DMS114 treated with DMSO at 0.1 percent for 48 hours (cell line): ENCODE results near the gene UBE2Q2.
"Not testable (repeated sequence)": the region's sequence is repeated elsewhere in the genome, so short reads cannot be mapped to it uniquely, and the experiment has no call there.

Experiments
- DNase-seq: peaks from one replicate; lab custom pipeline; 2025; ENCODE audit not compliant: unreplicated experiment; lab: John Stamatoyannopoulos, UW

Gene UBE2Q2

DNA sequence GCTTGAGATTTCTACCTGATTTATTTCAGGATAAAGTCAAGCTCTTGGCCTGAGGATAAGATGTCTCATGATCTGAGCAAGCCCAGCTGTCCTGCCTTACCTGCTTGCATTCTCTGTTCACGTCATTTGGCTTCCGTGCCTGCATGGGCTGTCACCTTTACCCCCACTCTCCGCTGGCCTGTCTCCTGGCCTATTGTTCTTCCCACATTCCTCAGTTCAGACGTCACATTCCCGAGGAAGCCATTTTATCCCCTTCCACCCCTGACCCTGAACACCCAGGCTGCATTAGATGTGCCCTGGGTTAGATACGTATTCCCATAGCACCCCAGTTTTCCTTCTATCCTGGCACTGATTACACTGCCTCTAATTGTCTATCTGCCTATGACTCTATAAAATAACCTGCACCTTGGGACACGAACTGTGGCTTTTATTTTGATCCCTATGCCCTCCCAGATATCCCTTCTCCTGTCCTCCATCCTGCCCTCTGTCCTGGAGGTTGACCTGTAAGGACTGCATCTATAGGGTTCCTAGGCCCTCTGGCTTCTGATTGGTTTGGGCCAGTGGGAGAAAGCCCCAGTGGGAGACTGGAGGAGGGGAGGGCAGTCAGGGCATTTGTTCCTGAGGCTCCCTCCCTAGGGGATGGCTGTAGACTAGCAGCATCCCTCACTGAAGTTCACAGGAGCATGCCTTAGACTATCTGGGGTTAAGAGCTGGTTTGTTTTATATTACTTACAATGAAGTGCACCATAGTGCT lies 19.2 kb upstream of the UBE2Q2 start:
- no peak for DNase-seq

DNA sequence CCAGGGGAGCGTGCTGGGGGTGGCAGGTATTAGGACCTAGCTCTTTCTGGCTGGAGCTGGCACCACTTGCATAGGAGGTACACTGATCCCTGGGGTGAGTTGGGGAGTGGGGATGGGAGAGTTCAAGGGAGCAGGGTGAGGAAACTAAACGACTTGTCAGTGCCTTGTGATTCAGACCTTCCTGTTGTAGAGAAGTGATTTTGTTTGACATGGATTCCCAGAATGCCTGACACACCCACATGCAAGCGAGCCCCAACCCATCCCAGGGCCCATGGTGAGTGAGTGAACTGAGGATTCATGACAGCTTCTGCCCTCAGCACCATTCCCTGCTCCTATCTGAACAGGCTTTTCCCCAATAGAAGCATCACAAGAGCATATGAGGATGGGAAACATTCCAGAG lies 15.6 kb upstream of the UBE2Q2 start:
- no peak for DNase-seq

DNA sequence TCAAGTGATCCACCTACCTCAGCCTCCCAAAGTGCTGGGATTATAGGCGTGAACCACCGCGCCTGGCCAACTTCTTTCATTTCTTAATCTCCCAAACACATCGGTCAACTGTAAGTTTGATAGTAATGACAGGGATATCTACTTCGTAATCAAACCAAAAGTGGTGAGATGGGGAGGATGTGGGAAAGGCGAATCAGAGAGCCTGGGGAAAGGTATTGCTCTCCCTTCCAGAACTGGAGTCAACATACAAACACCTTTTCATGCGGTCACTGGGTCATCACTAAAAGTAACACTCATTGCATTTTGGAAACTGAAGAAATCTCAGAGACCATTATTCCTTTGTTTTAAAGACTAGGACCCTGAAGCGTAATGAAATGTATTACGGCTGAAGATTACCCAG lies 14.8 kb upstream of the UBE2Q2 start:
- no peak for DNase-seq

DNA sequence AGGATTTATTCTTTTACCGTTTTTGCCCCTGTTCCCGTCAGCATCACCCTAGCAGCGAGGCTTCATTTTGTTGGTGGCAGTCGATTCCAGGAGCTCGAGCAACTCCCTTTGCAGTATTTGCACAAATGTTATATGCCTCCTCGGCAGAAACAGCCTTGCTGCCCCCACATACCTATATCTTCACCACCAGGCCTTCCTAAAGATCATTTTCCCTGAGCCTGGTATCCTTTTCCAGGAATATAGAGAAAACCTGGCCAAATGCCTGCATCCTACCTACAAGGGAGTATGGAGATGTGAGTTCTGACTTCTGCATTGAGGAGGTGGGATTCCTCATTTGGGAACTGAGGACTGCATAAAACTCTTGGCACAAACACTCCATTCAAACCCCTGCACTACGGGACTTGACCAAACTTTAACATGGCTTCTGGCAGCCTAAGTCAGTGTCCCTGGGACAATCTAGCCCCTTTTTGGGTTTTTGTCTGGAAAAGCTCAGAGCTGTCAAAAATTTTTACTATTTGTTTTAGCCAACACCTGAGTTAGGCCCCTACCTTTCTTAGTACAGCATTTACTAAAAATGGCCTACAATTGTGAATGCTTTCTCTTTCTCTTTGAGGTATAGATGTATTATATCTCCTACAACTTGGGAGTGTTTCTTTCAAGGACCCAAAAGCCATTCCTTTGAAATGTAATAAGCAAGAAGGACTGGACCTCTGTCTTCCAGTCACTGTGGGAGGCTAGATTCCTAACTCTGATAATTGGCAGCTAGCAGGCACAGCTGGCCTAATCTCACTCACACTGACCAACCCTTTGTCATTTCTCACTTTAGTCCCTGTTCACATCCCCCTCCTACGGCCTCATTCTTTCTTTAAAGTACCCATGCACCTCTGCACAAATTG lies 12.1 kb upstream of the UBE2Q2 start:
- DNase-seq, result no peak

DNA sequence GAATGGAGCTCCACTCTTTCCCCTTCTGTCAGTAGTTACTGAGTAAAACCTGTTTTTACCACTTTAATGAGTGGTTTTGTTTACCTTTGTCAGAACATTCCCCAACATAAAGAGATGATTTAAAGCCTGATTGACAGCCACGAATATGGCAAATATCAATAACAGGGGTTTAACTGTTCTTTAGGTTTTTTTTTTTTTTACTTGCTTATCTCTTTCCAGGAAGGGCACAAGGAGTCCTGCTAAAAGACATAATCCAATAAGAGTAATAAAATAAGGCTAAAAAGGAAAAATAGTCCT lies 11.5 kb upstream of the UBE2Q2 start:
- no peak for DNase-seq

DNA sequence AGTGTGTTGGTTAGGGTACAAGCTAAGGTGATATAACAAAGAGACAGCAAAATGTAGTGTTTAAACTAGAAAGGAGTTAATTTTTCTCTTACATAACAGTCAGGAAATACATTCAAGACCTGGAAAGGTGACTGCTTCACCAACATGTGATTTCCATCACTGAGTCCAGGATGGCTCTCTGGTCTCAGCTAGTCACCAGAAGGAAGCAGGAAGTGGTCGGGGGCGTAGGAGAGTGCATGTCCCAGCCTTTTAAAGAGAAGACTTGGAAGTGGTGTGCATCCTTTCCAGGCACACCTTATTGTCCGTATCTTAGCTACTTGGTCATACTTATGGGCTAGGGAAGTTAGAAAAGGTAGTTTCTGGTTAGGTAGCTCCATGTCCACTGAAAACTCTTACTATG lies 11.1 kb upstream of the UBE2Q2 start:
- DNase-seq, result no peak

DNA sequence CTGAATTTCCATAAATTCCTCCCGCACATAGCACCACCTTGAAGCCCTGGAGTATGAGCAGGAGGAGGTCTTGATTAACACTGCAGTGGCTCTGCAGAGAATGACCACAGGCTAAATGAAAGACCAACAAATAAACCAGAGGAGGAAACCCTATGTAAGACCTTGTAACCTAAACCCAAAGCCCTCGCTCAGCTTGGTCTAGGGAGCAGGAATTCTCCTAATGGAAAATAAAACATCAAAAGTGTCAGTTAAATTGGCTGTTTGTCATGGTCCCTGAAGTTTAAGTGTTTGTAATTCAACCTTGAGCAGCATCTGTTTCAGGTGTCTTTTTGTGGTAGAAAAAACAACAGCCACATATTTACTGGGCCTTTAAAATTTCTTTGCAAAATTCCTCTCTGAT lies 9.2 kb upstream of the UBE2Q2 start:
- no peak for DNase-seq

DNA sequence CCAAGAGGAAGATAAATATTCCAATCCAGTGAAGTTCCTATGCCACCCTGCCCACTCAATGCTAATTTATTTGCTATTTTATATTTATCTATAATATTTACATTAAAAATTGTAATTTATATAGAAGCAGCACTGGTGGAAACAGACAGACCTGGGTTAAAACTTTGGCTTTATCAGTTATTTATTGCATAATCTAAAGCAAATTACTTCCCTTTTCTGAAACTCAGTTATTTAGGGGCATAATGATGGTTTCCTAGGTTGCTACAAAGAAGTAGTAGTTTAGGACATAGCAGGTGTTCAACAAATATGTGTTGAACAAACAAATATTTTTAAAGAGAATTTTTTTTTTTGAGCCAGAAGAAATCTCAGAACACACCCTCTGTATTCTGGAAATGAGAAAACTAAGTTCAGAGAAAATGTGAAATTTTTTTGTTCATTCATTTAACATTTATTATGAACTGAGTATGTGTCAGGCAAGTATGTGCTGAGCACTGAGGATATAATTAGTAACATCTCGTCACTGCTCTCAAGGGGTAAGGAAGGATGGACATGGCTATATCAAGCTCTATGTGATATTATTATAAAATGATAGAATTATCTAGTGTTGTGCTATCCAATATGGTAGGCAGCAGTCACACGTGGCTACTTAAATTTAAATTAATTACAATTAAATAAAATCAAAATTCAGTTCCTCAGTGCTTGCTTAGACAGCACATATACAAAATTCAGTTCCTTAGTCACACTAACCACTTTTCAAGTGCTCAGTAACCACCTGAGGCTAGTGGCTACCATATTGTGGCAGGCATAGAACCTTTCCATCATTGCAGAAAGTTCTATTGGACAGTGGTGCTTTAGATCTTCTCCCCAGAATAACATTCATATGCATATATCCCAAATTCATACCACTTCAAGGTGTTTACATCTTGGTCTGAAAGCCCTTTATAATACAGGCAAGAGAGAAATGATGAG lies 7.0 kb upstream of the UBE2Q2 start:
- DNase-seq, result no peak

DNA sequence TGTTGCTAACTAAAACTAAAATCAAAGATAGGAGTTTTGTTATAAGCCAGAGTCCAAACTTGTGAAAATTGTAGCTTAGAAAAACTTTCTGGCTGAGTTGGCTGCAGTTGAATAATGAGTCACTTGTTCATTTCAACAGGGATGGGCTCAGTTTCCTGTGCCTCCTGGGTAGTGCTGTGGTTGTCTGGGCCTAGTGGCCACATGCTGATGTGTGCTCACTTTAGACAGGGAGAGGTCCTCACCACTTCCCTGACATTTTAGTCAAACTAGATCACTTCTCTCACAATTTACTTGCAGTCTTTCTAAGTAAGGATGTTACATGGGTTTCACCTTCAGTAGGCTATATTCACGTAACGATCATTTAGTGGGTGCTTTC lies 6.3 kb upstream of the UBE2Q2 start:
- DNase-seq, result no peak

DNA sequence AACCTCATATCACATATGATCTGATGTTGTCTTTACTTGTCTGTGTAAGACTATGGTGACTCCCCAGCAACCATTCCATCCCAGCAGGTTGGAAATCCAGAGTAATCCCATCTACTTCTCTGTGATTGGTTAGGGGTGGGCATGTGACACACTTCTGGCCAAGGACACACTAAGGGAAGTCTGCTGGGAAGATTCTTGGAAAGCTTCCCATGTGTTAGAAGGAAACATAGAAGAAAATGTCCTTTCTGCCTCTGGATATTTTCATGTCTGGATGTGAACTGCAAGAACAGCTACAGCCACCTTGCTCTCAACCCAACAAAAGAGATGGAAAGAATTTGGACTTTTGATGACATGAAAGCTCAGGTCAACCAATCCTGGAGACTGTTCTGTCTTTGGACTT lies 2.6 kb upstream of the UBE2Q2 start:
- no peak for DNase-seq

DNA sequence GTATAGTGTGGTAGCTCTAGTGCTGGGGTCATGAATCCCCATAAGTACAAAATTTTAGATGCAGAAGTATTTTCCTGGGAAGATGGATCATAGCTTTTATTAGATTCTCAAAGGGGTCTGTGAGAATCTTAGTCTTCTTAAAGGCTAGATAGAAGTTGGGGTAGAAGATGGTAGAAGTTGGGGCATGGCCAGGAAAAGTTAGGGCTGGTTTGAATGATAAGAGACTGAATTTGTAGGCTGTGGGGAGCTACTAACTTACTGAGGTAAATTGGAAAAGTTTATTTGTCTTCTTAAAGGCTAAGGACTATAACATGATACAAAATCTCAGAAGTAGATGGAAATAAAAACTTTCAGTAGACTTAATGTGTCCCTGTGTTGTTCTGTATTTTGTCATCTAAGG lies 1.6 kb upstream of the UBE2Q2 start:
- DNase-seq, result no peak

DNA sequence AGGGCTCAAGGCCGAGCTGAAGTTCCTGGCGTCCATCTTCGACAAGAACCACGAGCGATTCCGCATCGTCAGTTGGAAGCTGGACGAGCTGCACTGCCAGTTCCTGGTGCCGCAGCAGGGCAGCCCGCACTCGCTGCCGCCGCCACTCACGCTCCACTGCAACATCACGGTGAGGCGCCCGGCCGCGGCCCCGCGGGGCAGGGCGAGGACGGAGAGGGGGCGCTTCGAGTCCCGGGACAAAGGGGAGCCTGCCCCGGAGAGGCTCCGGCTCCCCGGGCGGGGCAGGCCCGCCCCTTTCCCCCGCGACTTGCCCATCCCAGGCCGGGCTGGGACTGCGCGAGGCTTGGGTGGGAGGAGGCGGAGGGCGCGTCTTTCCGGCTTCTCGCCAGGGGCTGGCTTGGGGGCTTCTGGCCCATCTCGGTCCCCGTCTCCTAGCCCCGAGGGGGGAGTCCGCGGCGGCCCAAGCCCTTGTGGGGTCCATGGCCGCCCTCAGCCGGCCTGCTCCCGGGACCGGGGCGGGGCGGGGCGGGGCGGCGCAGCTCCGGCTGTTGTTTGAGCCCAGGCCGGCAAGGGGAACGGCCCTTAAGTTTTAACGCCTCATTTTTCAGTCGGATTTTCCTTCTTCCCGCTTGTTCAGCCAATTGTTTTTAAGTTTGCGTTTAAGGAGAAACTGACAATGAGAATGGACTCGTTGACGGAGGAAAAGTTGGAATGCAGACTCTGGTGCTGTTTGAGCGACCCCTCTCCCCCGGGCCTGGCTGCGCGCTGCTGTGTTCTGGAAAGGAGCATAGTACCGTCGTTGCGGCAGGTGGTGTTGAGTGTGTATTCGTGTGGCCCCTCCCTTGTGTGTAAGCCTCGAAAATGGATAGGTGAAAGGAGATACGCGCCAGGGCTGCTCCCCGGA lies 683 bp downstream of the UBE2Q2 start:
- peak; percentile 65 for DNase-seq

DNA sequence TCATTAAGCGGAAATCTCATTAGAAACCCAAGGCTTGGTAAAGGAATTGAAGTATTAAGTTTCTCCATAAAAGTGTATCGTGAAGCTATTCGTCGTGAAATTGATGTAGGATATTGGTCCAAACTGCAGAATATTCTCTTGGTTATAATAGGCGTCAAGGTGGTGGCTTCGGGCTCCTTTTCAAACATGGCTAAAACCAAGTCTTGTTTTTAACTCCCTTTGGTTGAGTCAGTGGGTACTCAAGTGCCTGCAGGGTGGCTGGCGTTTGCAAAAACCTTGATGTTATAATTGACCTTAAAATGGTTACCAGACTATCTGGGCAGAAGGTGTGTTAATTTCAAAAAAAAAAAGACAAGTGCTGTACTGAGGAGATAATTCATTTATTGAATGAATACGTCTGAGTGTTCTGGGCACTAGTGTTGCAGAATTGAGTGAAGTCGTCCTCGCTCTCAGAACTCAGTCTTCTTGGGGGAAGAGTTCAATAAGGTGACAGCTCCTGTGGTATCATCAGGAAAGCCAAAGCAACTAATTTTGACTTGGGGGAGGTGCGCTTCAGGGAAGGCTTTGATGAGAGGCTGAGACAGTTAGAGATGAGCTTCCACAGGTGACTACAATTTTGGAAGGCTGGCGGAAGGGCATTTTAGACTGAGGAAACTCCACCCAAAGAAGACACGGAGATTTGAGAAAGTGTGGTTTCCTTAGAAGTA lies 1.5 kb downstream of the UBE2Q2 start:
- no peak for DNase-seq

DNA sequence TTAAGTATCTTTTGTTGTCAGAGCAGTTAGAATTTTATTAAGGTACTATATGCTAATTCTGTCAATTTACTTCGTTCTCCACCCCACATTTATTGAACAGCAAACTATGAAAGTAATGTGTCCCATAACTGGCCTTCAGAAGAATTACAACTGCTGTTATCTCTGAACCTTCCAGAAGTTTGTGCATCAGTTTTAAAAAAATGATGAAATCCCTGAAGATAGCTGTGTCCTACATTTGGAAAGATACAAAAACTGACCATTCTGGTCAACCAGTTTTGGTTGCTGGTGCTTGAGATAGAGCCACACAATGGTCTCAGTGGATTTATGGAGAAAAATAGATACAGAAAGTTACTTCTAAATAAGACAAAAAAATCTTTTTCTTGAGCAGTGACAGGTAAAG lies 5.9 kb downstream of the UBE2Q2 start:
- no peak for DNase-seq

DNA sequence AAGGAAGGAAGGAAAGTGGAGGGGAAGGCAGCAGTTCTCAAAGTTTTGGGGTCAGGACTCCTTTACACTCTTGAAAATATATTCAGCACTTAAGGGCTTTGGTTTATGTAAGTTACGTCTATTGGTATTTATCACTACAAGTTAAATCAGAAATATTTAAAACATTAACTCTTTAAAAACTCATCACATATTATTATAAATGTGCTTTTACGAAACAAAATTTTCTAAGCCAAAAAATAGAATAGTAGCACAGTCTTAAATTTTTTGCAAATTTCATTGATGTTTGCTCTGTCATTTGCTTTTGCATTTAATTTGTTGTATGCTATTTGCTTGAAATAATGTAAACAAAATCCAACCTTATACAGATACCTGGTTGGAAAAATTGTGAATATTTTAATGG lies 7.5 kb downstream of the UBE2Q2 start:
- DNase-seq, result no peak

DNA sequence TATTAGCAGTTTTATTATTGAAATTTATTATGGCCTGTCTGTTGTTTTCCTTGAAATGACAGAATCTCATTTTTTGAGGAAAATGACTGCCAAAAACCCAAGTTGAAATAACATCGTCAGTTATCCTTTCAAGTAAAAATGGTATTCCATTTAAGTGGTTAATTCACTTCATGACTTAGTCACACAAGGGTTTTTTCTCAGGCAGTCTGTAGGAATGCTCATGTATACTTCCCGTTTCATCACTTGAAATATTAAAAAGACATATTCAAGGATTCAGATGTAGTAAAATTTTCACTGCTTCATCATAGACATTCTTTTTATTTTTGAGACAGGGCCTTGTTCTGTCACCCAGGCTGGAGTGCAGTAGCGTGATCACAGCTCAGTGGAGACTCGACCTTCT lies 8.3 kb downstream of the UBE2Q2 start:
- not testable (repeated sequence) for DNase-seq

DNA sequence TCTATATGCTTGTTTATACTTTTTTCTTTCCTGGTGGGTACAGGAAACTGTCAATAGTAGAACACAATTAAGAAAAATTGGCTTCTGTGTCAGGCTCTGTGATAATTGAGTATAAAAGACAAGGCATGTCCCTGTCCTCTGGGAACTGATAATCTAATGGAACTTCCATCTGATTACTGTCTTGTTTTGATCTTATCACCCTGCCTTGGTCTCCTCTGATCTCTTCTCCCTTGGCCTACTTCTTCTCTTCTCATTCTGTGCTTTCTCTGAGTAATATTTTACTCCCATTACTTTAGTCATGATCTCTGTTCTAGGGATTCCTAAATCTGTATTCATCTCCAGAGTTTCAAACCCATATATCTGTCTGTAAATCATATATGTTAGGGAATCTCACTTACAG lies 14.6 kb downstream of the UBE2Q2 start:
- DNase-seq, result no peak

DNA sequence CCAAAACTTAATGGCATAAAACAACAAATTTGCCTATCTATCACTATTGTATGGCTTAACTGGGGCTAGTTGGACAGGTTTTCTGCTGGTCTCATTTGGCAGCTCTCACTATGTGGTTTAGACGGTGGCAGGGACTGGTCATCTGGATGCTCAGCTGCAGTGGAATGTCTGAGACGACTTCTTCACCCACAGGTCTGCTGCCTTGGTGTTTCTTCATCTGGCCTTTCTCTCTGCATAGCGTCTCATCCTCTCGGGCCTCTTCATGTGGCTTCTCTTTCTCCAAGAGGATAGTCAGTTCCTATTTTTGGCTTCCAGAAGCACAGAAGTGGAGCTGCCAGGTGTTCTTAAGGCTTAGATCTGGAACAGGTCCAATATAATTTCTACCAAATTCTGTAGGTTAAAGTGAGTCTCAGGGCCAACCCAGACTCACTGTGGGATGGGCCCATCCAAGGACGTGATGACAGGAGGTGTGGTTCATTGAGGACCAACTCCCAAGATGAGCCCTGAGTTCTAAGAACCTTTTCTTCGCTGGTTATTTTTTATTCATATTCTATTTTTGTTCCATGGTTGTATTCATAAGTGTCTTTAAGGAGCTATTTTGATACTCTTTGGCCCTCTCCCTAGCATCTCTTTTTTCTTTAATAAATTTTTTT lies 18.6 kb downstream of the UBE2Q2 start:
- no peak for DNase-seq

DNA sequence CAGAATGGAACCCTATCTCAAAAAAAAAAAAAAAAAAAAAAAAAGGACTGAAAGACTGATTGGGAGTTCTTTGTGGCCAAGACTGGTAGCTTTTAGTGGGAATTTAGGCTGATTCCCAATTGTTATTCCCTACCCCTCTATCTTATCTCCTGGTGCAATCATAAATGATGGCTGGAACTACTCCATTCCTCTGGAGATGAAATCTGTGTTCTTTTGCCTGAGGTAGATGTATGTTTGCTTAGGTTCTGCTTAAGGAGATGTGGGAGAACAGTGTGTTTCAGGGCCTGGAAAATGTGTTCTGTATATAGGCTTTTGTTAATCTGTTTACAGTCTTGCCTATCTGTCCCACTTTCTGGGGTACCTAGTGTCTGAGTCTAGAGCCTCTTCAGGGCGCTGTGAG lies 19.5 kb downstream of the UBE2Q2 start:
- no peak for DNase-seq
